Jurkat, Clone E6-1 (cell line): Measurements from ENCODE around the gene TBC1D25.
"Not testable (repeated sequence)": the region's sequence is repeated elsewhere in the genome, so short reads cannot be mapped to it uniquely, and the experiment has no call there.

Source experiments
- DNase-seq: peaks from one replicate; pipeline ENCODE4 v3.0.0-alpha.2; 2011; ENCODE audit warnings: low read depth, low spot score
- H3K4me3 ChIP-seq: 2 replicates; pipeline ENCODE4 v1.5.1; 2011; ENCODE audit warnings: mild to moderate bottlenecking, low read length, control low read depth, moderate library complexity

The TBC1D25 gene

GRCh38 chrX:48548871-48549270, 9.4 kb downstream of the TBC1D25 start:
- H3K4me3 ChIP-seq, result no peak overlapping the region
- no peak for DNase-seq

GRCh38 chrX:48555731-48556325, 16.3 kb downstream of the TBC1D25 start:
- not testable (repeated sequence) for DNase-seq, H3K4me3 ChIP-seq

GRCh38 chrX:48558271-48558670, 18.8 kb downstream of the TBC1D25 start:
- no peak overlapping the region for H3K4me3 ChIP-seq
- no peak for DNase-seq

- no peak overlapping the region for H3K4me3 ChIP-seq
- DNase-seq, result no peak
Observed at GRCh38 chrX:48559636-48560035, 20.1 kb downstream of the TBC1D25 start.

GRCh38 chrX:48560056-48560455, 20.5 kb downstream of the TBC1D25 start:
- no peak for DNase-seq
- H3K4me3 ChIP-seq, result no peak overlapping the region

GRCh38 chrX:48560681-48561080, 21.2 kb downstream of the TBC1D25 start:
- DNase-seq, result no peak
- no peak overlapping the region for H3K4me3 ChIP-seq

- no peak for DNase-seq
- H3K4me3 ChIP-seq, result no peak overlapping the region
Observed at GRCh38 chrX:48569958-48570357, 30.4 kb downstream of the TBC1D25 start.

GRCh38 chrX:48573690-48574269, 34.3 kb downstream of the TBC1D25 start:
- peak overlapping the region; percentile 89 for H3K4me3 ChIP-seq
- no peak for DNase-seq

- H3K4me3 ChIP-seq, result peak within 1 kb of the TSS; percentile 89
- peak; percentile 90 for DNase-seq
Observed at GRCh38 chrX:48574270-48575266, 35.1 kb downstream of the TBC1D25 start, which contains the start of gene RBM3. RBM3 (plus strand) TSS chrX:48574484; CDS start chrX:48575181, 697 bp downstream.

GRCh38 chrX:48575642-48576041, 36.1 kb downstream of the TBC1D25 start:
- H3K4me3 ChIP-seq, result peak overlapping the region; percentile 89
- no peak for DNase-seq

GRCh38 chrX:48576108-48576507, 36.6 kb downstream of the TBC1D25 start:
- no peak for DNase-seq
- H3K4me3 ChIP-seq, result no peak overlapping the region

GRCh38 chrX:48578661-48579128, 39.2 kb downstream of the TBC1D25 start:
- no peak for DNase-seq
- H3K4me3 ChIP-seq, result no peak overlapping the region

- no peak overlapping the region for H3K4me3 ChIP-seq
- DNase-seq, result no peak
Observed at GRCh38 chrX:48579259-48579658, 39.7 kb downstream of the TBC1D25 start.

- no peak overlapping the region for H3K4me3 ChIP-seq
- DNase-seq, result no peak
Observed at GRCh38 chrX:48580662-48581061, 41.1 kb downstream of the TBC1D25 start.

GRCh38 chrX:48584698-48585097, 45.2 kb downstream of the TBC1D25 start:
- no peak overlapping the region for H3K4me3 ChIP-seq
- DNase-seq, result no peak

- H3K4me3 ChIP-seq, result no peak overlapping the region
- DNase-seq, result no peak
Observed at GRCh38 chrX:48589482-48590162, 50.1 kb downstream of the TBC1D25 start.

GRCh38 chrX:48590203-48591103, 50.9 kb downstream of the TBC1D25 start:
- H3K4me3 ChIP-seq, result no peak overlapping the region
- DNase-seq, result no peak

- no peak overlapping the region for H3K4me3 ChIP-seq
- no peak for DNase-seq
Observed at GRCh38 chrX:48591255-48591791, 51.8 kb downstream of the TBC1D25 start.
